PFSK-1 (cell line): ENCODE results near the gene STK33.

Experiments used
- FOXP2 ChIP-seq: optimal IDR thresholded peaks from 2 replicates; pipeline ENCODE3; 2011; ENCODE audit warnings: borderline replicate concordance, control low read depth, inconsistent platforms; ENCODE audit not compliant: insufficient read depth; ENCODE audit errors: extremely low read length, extremely low read depth
- POLR2AphosphoS5 ChIP-seq: IDR thresholded peaks from 2 replicates; pipeline ENCODE4 v1.6.1; 2012; ENCODE audit warnings: low read depth, mild to moderate bottlenecking, control low read depth, low read length, moderate library complexity
- REST ChIP-seq, 2 experiments: IDR thresholded peaks; 2 replicates each; pipeline versions ENCODE4 v1.6.1 to v1.8.0; 2011 to 2012; ENCODE audit warnings: low read depth in 2 of 2, low read length in 2 of 2, control low read depth in 1 of 2, inconsistent platforms in 1 of 2, mild to moderate bottlenecking in 1 of 2, moderate library complexity in 1 of 2; ENCODE audit not compliant: insufficient read depth in 1 of 2
- SIN3A ChIP-seq: IDR thresholded peaks from 2 replicates; pipeline ENCODE4 v1.6.1; 2012; ENCODE audit warnings: mild to moderate bottlenecking, low read length, moderate library complexity, borderline replicate concordance; ENCODE audit not compliant: insufficient read depth
- TAF1 ChIP-seq: IDR thresholded peaks from 2 replicates; pipeline ENCODE4 v1.6.1; 2012; ENCODE audit warnings: low read length, control low read depth, borderline replicate concordance; ENCODE audit not compliant: insufficient read depth

Gene STK33

GRCh38 chr11:8639655-8640054 is 45.6 kb upstream of the STK33 start:
- TF ChIP-seq SIN3A (no peak), POLR2AphosphoS5 (no peak), TAF1 (no peak), FOXP2 (no peak), REST (IDR thresholded peaks at IDR 0.05; ENCODE audit: insufficient read depth in 1 of 2, low read depth in 2 of 2, low read length in 2 of 2) (no peak)

GRCh38 chr11:8638300-8638699 is 44.3 kb upstream of the STK33 start:
- TF ChIP-seq FOXP2, result no peak

- no peak for TF ChIP-seq SIN3A
- no peak for TF ChIP-seq FOXP2
- TF ChIP-seq REST (IDR thresholded peaks at IDR 0.05; ENCODE audit: insufficient read depth in 1 of 2, low read depth in 2 of 2, low read length in 2 of 2), result no peak
- TF ChIP-seq POLR2AphosphoS5, result no peak
- TF ChIP-seq TAF1, result no peak
Measured at GRCh38 chr11:8636127-8636526, 42.1 kb upstream of the STK33 start.

- TF ChIP-seq POLR2AphosphoS5 (no peak), TAF1 (no peak), FOXP2 (no peak), SIN3A (no peak), REST (IDR thresholded peaks at IDR 0.05; ENCODE audit: insufficient read depth in 1 of 2, low read depth in 2 of 2, low read length in 2 of 2) (no peak)
Measured at GRCh38 chr11:8634498-8634897, 40.5 kb upstream of the STK33 start.

GRCh38 chr11:8631395-8632118 is 37.5 kb upstream of the STK33 start:
- no peak for TF ChIP-seq FOXP2
- TF ChIP-seq SIN3A, result no peak
- TF ChIP-seq POLR2AphosphoS5, result no peak
- TF ChIP-seq TAF1, result no peak
- no peak for TF ChIP-seq REST (IDR thresholded peaks at IDR 0.05; ENCODE audit: insufficient read depth in 1 of 2, low read depth in 2 of 2, low read length in 2 of 2)
